Peyer's patch (tissue), 4 donors: ENCODE measurements around the gene ROBO2.

ENCODE experiments used
- CTCF ChIP-seq, 6 experiments: fragments of 450-650 bp in 4 of 6; fragments of 200-600 bp in 2 of 6; sonication (generic) in 1 of 6; IDR thresholded peaks; one replicate each; pipeline ENCODE4 v1.5.1; 2017 to 2019; ENCODE audit warnings: antibody characterized with exemption in 6 of 6, mild to moderate bottlenecking in 3 of 6, moderate library complexity in 1 of 6
- POLR2A ChIP-seq, 2 donors: fragments of 450-650 bp; IDR thresholded peaks; one replicate each; pipeline ENCODE4 v1.5.1; 2017; ENCODE audit warnings: antibody characterized with exemption in 2 of 2, mild to moderate bottlenecking in 2 of 2, moderate library complexity in 2 of 2

- TF ChIP-seq CTCF (IDR thresholded peaks at IDR 0.05) (no peak), POLR2A (IDR thresholded peaks at IDR 0.05) (no peak)
Observed at GRCh38 chr3:77204788-77205187, 164.9 kb downstream of the ROBO2 start.
